Peyer's patch (tissue), 4 donors: ENCODE measurements around the gene RNF31. TPM values are rescaled to one million over a fixed set of nuclear protein-coding genes. Genes with fewer than 3 reads are reported as not detected.
A peak's percentile ranks its signal among the peaks of the same experiment; 100 is the strongest.

Experiments used
- DNase-seq, 3 donors: peaks; one replicate each; pipeline ENCODE4 v3.0.0-alpha.2; 2017 to 2019
- H3K27ac ChIP-seq, 4 donors: fragments of 200-600 bp; sonication (generic); one replicate each; pipeline ENCODE4 v1.5.1; 2016 to 2019
- H3K27me3 ChIP-seq, 2 donors: fragments of 200-600 bp; sonication (generic); one replicate each; pipeline ENCODE4 v1.5.1; 2019
- H3K36me3 ChIP-seq, 3 donors: fragments of 200-600 bp; sonication (generic); one replicate each; pipeline ENCODE4 v1.5.1; 2016 to 2019
- H3K4me1 ChIP-seq, 4 donors: fragments of 200-600 bp; sonication (generic); one replicate each; pipeline ENCODE4 v1.5.1; 2016 to 2019
- H3K4me3 ChIP-seq, 4 donors: fragments of 200-600 bp; sonication (generic); 1 replicate in 3 of 4; 2 replicates in 1 of 4; pipeline ENCODE4 v1.5.1; 2016 to 2019; ENCODE audit warnings: mild to moderate bottlenecking in 1 of 4
- H3K9me3 ChIP-seq, 4 donors: fragments of 200-600 bp; sonication (generic); one replicate each; pipeline ENCODE4 v1.5.1; 2016 to 2019; ENCODE audit warnings: mild to moderate bottlenecking in 1 of 4
- CTCF ChIP-seq, 6 experiments: fragments of 450-650 bp in 4 of 6; fragments of 200-600 bp in 2 of 6; sonication (generic) in 1 of 6; IDR thresholded peaks; one replicate each; pipeline ENCODE4 v1.5.1; 2017 to 2019; ENCODE audit warnings: antibody characterized with exemption in 6 of 6, mild to moderate bottlenecking in 3 of 6, moderate library complexity in 1 of 6
- POLR2A ChIP-seq, 2 donors: fragments of 450-650 bp; IDR thresholded peaks; one replicate each; pipeline ENCODE4 v1.5.1; 2017; ENCODE audit warnings: antibody characterized with exemption in 2 of 2, mild to moderate bottlenecking in 2 of 2, moderate library complexity in 2 of 2
- total RNA-seq, 4 donors: library from RNA; depleted of rRNA; stranded (reverse); fragments of >200 nt; gene quantifications; one replicate each; pipeline ENCODE4 v1.1.0, GENCODE V29; 2016

The RNF31 gene
- total RNA-seq, 4 donors from 2014 or later = 46.4 to 90.8 (median 71.1) TPM

- peaks cover 0 to 45% (median 0%) of the 10 kb centered on the region in 3 donors for H3K36me3 ChIP-seq
- peak within 1 kb of the TSS; percentile 58 to 80 (median 77) for H3K4me3 ChIP-seq
These were observed 41.2 kb downstream of the RNF31 start, which contains the start of gene IPO4 for GRCh38 chr14:24188251-24189058. Gene IPO4, minus strand, starts transcription at chr14:24188816. Its CDS starts 29 bp downstream, at chr14:24188787.

GRCh38 chr14:24189059-24189375 is 41.7 kb downstream of the RNF31 start:
- Histone ChIP-seq H3K36me3 (peaks cover 0 to 39% (median 0%) of the 10 kb centered on the region in 3 donors), H3K9me3 (no peaks in the 10 kb centered on the region), H3K27me3 (no peaks in the 10 kb centered on the region), H3K4me3 (peak overlapping the region in 3 of 4 donors; percentile 76 to 80 (median 78)), H3K27ac (peak overlapping the region in 3 of 4 donors; percentile 69 to 80 (median 69)), H3K4me1 (peaks cover 0 to 18% (median 9%) of the 10 kb centered on the region in 4 donors)
- TF ChIP-seq CTCF (IDR thresholded peaks at IDR 0.05) = no peak
- TF ChIP-seq POLR2A (IDR thresholded peaks at IDR 0.05) = no peak
- no peak for DNase-seq

More at GRCh38 chr14:24188251-24189058, 41.2 kb downstream of the RNF31 start, which contains the start of gene IPO4:
- H3K4me1 ChIP-seq = peaks cover 0 to 18% (median 9%) of the 10 kb centered on the region in 4 donors
- peak within 1 kb of the TSS; percentile 36 to 80 (median 69) for H3K27ac ChIP-seq
- TF ChIP-seq CTCF (IDR thresholded peaks at IDR 0.05) (no peak), POLR2A (IDR thresholded peaks at IDR 0.05) (peak in 1 of 2 donors; percentile 29)
- no peaks in the 10 kb centered on the region for H3K27me3 ChIP-seq
- no peaks in the 10 kb centered on the region for H3K9me3 ChIP-seq
- DNase-seq = peak; percentile 93 to 98 (median 93)

- TF ChIP-seq CTCF (IDR thresholded peaks at IDR 0.05) (no peak), POLR2A (IDR thresholded peaks at IDR 0.05) (no peak)
- Histone ChIP-seq H3K4me1 (peaks cover under 1 to 22% (median 11%) of the 10 kb centered on the region in 4 donors), H3K4me3 (no peak overlapping the region), H3K27me3 (no peaks in the 10 kb centered on the region), H3K27ac (no peak overlapping the region), H3K36me3 (peaks cover 0 to 35% (median 0%) of the 10 kb centered on the region in 3 donors), H3K9me3 (no peaks in the 10 kb centered on the region)
- no peak for DNase-seq
These were observed 42.2 kb downstream of the RNF31 start for GRCh38 chr14:24189460-24189859.

GRCh38 chr14:24190416-24190815 is 43.1 kb downstream of the RNF31 start:
- DNase-seq = no peak
- no peaks in the 10 kb centered on the region for H3K9me3 ChIP-seq
- no peak overlapping the region for H3K27ac ChIP-seq
- no peak overlapping the region for H3K4me3 ChIP-seq
- no peaks in the 10 kb centered on the region for H3K27me3 ChIP-seq
- TF ChIP-seq POLR2A (IDR thresholded peaks at IDR 0.05) = no peak
- H3K36me3 ChIP-seq = peaks cover 0 to 27% (median 0%) of the 10 kb centered on the region in 3 donors
- H3K4me1 ChIP-seq = peaks cover 2 to 28% (median 14%) of the 10 kb centered on the region in 4 donors

- DNase-seq = no peak
- Histone ChIP-seq H3K9me3 (no peaks in the 10 kb centered on the region), H3K4me1 (peaks cover 2 to 38% (median 13%) of the 10 kb centered on the region in 4 donors), H3K36me3 (peaks cover 0 to 18% (median 0%) of the 10 kb centered on the region in 3 donors), H3K27me3 (no peaks in the 10 kb centered on the region), H3K4me3 (no peak overlapping the region), H3K27ac (no peak overlapping the region)
- TF ChIP-seq POLR2A (IDR thresholded peaks at IDR 0.05) (no peak), CTCF (IDR thresholded peaks at IDR 0.05) (no peak)
These were observed 45.6 kb downstream of the RNF31 start for GRCh38 chr14:24192933-24193332.
